Spleen (tissue), 11 donors: Measurements from ENCODE around the gene ZKSCAN1. TPM values are rescaled to one million over a fixed set of nuclear protein-coding genes. Genes with fewer than 3 reads are reported as not detected.
"Not testable (repeated sequence)": the region's sequence is repeated elsewhere in the genome, so short reads cannot be mapped to it uniquely, and the experiment has no call there.

Experiments used
- DNase-seq: peaks from one replicate; pipeline ENCODE4 v3.0.0-alpha.2; 2020
- H3K27ac ChIP-seq, 8 donors: fragments of 200-600 bp; sonication (generic) in 7 of 8; 1 replicate in 4 of 8; 2 replicates in 4 of 8; pipeline versions ENCODE4 v1.5.0 to v1.8.0; 2016 to 2021; ENCODE audit warnings: inconsistent platforms in 4 of 8, mild to moderate bottlenecking in 4 of 8, moderate library complexity in 1 of 8
- H3K27me3 ChIP-seq, 7 donors: fragments of 200-600 bp; sonication (generic) in 6 of 7; replicated peaks in 1 of 7; 1 replicate in 4 of 7; 2 replicates in 3 of 7; pipeline versions ENCODE4 v1.5.0 to v1.8.0; 2016 to 2021; ENCODE audit warnings: inconsistent platforms in 3 of 7, mild to moderate bottlenecking in 1 of 7
- H3K36me3 ChIP-seq, 6 donors: fragments of 200-600 bp; sonication (generic) in 5 of 6; 1 replicate in 4 of 6; 2 replicates in 2 of 6; pipeline versions ENCODE4 v1.5.0 to v1.8.0; 2016 to 2021; ENCODE audit warnings: inconsistent platforms in 2 of 6
- H3K4me1 ChIP-seq, 6 donors: fragments of 200-600 bp; sonication (generic) in 5 of 6; 1 replicate in 3 of 6; 2 replicates in 3 of 6; pipeline versions ENCODE4 v1.5.0 to v1.8.0; 2016 to 2021; ENCODE audit warnings: inconsistent platforms in 3 of 6
- H3K4me3 ChIP-seq, 8 donors: fragments of 200-600 bp; sonication (generic) in 7 of 8; 1 replicate in 4 of 8; 2 replicates in 4 of 8; pipeline versions ENCODE4 v1.5.0 to v1.8.0; 2016 to 2021; ENCODE audit warnings: inconsistent platforms in 4 of 8, mild to moderate bottlenecking in 4 of 8, moderate library complexity in 2 of 8
- H3K9me3 ChIP-seq, 8 donors: fragments of 200-600 bp; sonication (generic) in 7 of 8; 1 replicate in 4 of 8; 2 replicates in 4 of 8; pipeline versions ENCODE4 v1.5.0 to v1.8.0; 2016 to 2021; ENCODE audit warnings: inconsistent platforms in 4 of 8
- POLR2A ChIP-seq, 3 donors: fragments of 450-650 bp; IDR thresholded peaks; one replicate each; pipeline ENCODE4 v1.5.1; 2017; ENCODE audit warnings: antibody characterized with exemption in 3 of 3, mild to moderate bottlenecking in 1 of 3
- POLR2AphosphoS5 ChIP-seq, 3 donors: sonication (generic); formaldehyde crosslinking; IDR thresholded peaks; one replicate each; pipeline ENCODE4 v1.5.1; 2017; ENCODE audit warnings: antibody characterized with exemption in 3 of 3
- WGBS, 5 donors: extraction: QIAGEN DNeasy Blood & Tissue Kit in 3 of 5; methylation state at CpG; one replicate each; pipeline versions ENCODE4 v1.1.5 to v1.1.7; 2013 to 2018; 5-methylcytosine and 5-hydroxymethylcytosine counted together
- intact Hi-C: fragments of 100-400 bp; cut with DNase I; formaldehyde crosslinking; loops from one replicate; pipeline ENCODE4 v1.15.0; 2023; ENCODE audit warnings: low total_unique reads
- polyA plus RNA-seq, 3 donors: library from polyadenylated mRNA; stranded (reverse); fragments of 200-250 nt; gene quantifications; one replicate each; pipeline ENCODE4 v1.2.1, GENCODE V29; 2013
- total RNA-seq, 7 donors: library from RNA; depleted of rRNA in 3 of 7; stranded (reverse); fragments of >200 nt in 3 of 7; fragmentation: NEBNext Ultra II Directional in 4 of 7; extraction: Animal tissue kit (Norgen Biotek cat#: 25700) in 4 of 7; gene quantifications; one replicate each; pipeline versions ENCODE4 v1.1.0 to v1.2.1, GENCODE V29; 2016 to 2021
- TF ChIP-seq, protein P1 (sequence below), 11 experiments: fragments of 200-600 bp in 7 of 11; fragments of 450-650 bp in 4 of 11; sonication (generic) in 4 of 11; IDR thresholded peaks in 8 of 11; conservative IDR thresholded peaks in 3 of 11; 1 replicate in 7 of 11; 2 replicates in 4 of 11; pipeline versions ENCODE4 v1.4.0 to v1.8.0; 2016 to 2021; ENCODE audit warnings: antibody characterized with exemption in 11 of 11, inconsistent platforms in 4 of 11, mild to moderate bottlenecking in 1 of 11
- donor health status: healthy with polysubstance abuse.
- donor health status: DM: no; HTN: no; CAD: no; lungs with moderate emphysema.
- donor health status: DM: no; HTN: no; CAD: no.
- donor health status: Bipolar disorder and iron deficiency.
- donor health status: healthy.
- donor health status: DM: no; HTN: no; CAD: no.
- donor health status: DM: yes; HTN: yes; CAD: no.

The ZKSCAN1 gene
- total and polyA plus RNA-seq, 10 donors = 7.3 to 77.9 (median 32.7) TPM

GRCh38 chr7:99984593-99984992 is 30.8 kb upstream of the ZKSCAN1 start:
- Histone ChIP-seq H3K36me3 (no peaks in the 10 kb centered on the region), H3K27me3 (no peaks in the 10 kb centered on the region), H3K4me3 (no peak overlapping the region), H3K4me1 (peaks cover 0 to 6% (median 0%) of the 10 kb centered on the region in 6 donors), H3K27ac (no peak overlapping the region), H3K9me3 (peaks cover 0 to 7% (median 0%) of the 10 kb centered on the region in 8 donors)
- intact Hi-C loops = loop anchor here (10.0 kb wide), 1 partner anchor 90 kb away; no protein-coding TSS in a partner anchor
- DNase-seq = peak; percentile 7
- 60 to 75% (median 63%) methylated on average over 2 of the region's 2 CpGs for WGBS, 5 donors
- TF ChIP-seq, protein P1, sequence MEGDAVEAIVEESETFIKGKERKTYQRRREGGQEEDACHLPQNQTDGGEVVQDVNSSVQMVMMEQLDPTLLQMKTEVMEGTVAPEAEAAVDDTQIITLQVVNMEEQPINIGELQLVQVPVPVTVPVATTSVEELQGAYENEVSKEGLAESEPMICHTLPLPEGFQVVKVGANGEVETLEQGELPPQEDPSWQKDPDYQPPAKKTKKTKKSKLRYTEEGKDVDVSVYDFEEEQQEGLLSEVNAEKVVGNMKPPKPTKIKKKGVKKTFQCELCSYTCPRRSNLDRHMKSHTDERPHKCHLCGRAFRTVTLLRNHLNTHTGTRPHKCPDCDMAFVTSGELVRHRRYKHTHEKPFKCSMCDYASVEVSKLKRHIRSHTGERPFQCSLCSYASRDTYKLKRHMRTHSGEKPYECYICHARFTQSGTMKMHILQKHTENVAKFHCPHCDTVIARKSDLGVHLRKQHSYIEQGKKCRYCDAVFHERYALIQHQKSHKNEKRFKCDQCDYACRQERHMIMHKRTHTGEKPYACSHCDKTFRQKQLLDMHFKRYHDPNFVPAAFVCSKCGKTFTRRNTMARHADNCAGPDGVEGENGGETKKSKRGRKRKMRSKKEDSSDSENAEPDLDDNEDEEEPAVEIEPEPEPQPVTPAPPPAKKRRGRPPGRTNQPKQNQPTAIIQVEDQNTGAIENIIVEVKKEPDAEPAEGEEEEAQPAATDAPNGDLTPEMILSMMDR (IDR thresholded peaks at IDR 0.05 in 8 of 11, conservative IDR thresholded peaks at IDR 0.05 in 3 of 11) = no peak
- TF ChIP-seq POLR2AphosphoS5 (IDR thresholded peaks at IDR 0.05) (no peak), POLR2A (IDR thresholded peaks at IDR 0.05) (no peak)

DNA sequence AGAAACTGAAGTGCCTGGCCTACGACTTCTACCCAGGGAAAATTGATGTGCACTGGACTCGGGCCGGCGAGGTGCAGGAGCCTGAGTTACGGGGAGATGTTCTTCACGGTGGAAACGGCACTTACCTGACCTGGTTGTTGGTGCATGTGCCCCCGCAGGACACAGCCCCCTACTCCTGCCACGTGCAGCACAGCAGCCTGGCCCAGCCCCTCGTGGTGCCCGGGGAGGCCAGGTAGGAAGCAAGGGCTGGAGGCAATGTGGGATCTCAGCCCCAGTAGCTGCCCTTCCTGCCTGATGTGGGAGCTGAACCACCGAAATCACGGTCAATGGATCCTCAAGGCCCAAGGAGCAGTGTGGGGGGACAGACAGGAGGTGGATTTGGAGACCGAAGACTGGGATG is 28.1 kb upstream of the ZKSCAN1 start:
- H3K9me3 ChIP-seq, H3K4me3 ChIP-seq, H3K36me3 ChIP-seq, H3K27me3 ChIP-seq, H3K27ac ChIP-seq: not testable (repeated sequence)
- peak; percentile 32 for DNase-seq
- WGBS, 5 donors = 75 to 87% (median 83%) methylated on average over 12 to 14 of the region's 14 CpGs
- intact Hi-C loops = loop anchor here (10.0 kb wide), 1 partner anchor 87 kb away; no protein-coding TSS in a partner anchor
- peaks cover 0 to 21% (median 17%) of the 10 kb centered on the region in 6 donors for H3K4me1 ChIP-seq

DNA sequence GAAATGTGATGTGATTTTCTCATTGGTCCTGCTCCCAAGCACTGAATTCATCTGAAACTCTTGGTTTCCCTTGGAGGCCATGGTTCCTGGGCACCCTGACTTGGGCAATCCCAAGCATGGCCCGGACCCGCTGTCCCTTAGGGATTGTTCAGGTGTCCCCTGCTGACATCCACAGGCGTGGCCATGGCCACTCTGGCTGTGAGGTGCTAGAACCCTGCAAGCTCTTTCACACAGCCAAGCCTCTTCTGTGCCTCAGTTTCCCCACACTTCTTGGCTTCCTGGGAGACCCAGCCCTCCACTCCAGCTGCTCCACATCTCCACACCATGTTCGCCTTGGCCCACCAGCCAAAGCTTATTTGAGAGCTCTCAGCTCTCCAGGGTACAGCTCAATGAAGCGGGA is 27.6 kb upstream of the ZKSCAN1 start:
- no peaks in the 10 kb centered on the region for H3K36me3 ChIP-seq
- intact Hi-C loops = loop anchor here (10.0 kb wide), 1 partner anchor 87 kb away; no protein-coding TSS in a partner anchor
- peaks cover 0 to 25% (median 19%) of the 10 kb centered on the region in 6 donors for H3K4me1 ChIP-seq
- no peak overlapping the region for H3K4me3 ChIP-seq
- TF ChIP-seq, protein P1 (IDR thresholded peaks at IDR 0.05 in 8 of 11, conservative IDR thresholded peaks at IDR 0.05 in 3 of 11) = no peak
- TF ChIP-seq POLR2A (IDR thresholded peaks at IDR 0.05) = no peak
- no peak for TF ChIP-seq POLR2AphosphoS5 (IDR thresholded peaks at IDR 0.05)
- peaks cover 0 to 5% (median 0%) of the 10 kb centered on the region in 7 donors for H3K27me3 ChIP-seq
- H3K27ac ChIP-seq = no peak overlapping the region
- no peaks in the 10 kb centered on the region for H3K9me3 ChIP-seq
- DNase-seq = peak; percentile 56
- WGBS, 5 donors = 70 to 95% (median 73%) methylated on average over 5 of the region's 5 CpGs

DNA sequence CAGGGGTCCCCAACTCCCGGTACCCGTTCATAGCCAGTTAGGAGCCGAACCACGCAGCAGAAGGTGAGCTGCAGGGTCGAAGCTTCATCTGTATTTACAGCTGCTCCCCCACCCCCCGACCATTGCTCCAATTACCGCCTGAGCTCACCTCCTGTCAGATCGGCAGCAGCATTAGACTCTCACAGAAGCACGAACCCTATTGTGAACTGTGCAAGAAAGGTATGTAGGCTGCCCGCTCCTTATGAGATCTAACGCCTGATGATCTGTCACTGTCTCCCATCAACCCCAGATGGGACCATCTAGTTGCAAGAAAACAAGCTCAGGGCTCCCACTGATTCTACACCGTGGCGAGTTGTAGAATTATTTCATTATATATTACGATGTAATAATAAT is 24.9 kb upstream of the ZKSCAN1 start:
- WGBS, 5 donors = 49 to 66% (median 61%) methylated on average over 14 of the region's 14 CpGs
- no peak overlapping the region for H3K27ac ChIP-seq
- intact Hi-C loops = loop anchor here (5.0 kb wide), 1 partner anchor 78 kb away; no protein-coding TSS in a partner anchor
- peak overlapping the region in 1 of 8 donors; percentile 31 for H3K4me3 ChIP-seq
- peaks cover 0 to 42% (median 26%) of the 10 kb centered on the region in 6 donors for H3K4me1 ChIP-seq
- peak; percentile 44 for DNase-seq
- no peaks in the 10 kb centered on the region for H3K36me3 ChIP-seq
- TF ChIP-seq POLR2AphosphoS5 (IDR thresholded peaks at IDR 0.05) (no peak), POLR2A (IDR thresholded peaks at IDR 0.05) (no peak)
- TF ChIP-seq, protein P1 (IDR thresholded peaks at IDR 0.05 in 8 of 11, conservative IDR thresholded peaks at IDR 0.05 in 3 of 11) = no peak
- H3K9me3 ChIP-seq = no peaks in the 10 kb centered on the region
- peaks cover 0 to 16% (median 0%) of the 10 kb centered on the region in 7 donors for H3K27me3 ChIP-seq

GRCh38 chr7:99991543-99991942 is 23.9 kb upstream of the ZKSCAN1 start:
- Histone ChIP-seq H3K27me3 (peaks cover 0 to 16% (median 0%) of the 10 kb centered on the region in 7 donors), H3K27ac (peak overlapping the region in 6 of 8 donors; percentile 13 to 77 (median 60)), H3K4me1 (peaks cover 0 to 42% (median 26%) of the 10 kb centered on the region in 6 donors)
- not testable (repeated sequence) for H3K9me3 ChIP-seq, H3K36me3 ChIP-seq, DNase-seq, H3K4me3 ChIP-seq
- 66 to 74% (median 69%) methylated on average over 6 of the region's 6 CpGs for WGBS, 5 donors
- intact Hi-C loops = loop anchor here (5.0 kb wide), 1 partner anchor 79 kb away; no protein-coding TSS in a partner anchor
